ENCODE measurements around the gene VGLL3.

- no peak for TF ChIP-seq YY1 (IDR thresholded peaks at IDR 0.05; ENCODE audit: insufficient read depth, insufficient read length)
- TF ChIP-seq ZNF274 (IDR thresholded peaks at IDR 0.05; ENCODE audit: low read depth, low read length) = no peak
- no peak for TF ChIP-seq SUZ12 (IDR thresholded peaks at IDR 0.05; ENCODE audit: extremely low read depth, insufficient read depth, insufficient read length)
Observed at GRCh38 chr3:86890741-86891396, 100.1 kb downstream of the VGLL3 start.
